ENCODE results near the gene SLC9A3.
A peak's percentile ranks its signal among the peaks of the same experiment; 100 is the strongest.

SLC9A3 gene

GRCh38 chr5:438481-438981, 85.7 kb downstream of the SLC9A3 start:
- DNase-seq, result no peak

- no peak for DNase-seq
Measured at GRCh38 chr5:437281-437771, 86.9 kb downstream of the SLC9A3 start.

DNA sequence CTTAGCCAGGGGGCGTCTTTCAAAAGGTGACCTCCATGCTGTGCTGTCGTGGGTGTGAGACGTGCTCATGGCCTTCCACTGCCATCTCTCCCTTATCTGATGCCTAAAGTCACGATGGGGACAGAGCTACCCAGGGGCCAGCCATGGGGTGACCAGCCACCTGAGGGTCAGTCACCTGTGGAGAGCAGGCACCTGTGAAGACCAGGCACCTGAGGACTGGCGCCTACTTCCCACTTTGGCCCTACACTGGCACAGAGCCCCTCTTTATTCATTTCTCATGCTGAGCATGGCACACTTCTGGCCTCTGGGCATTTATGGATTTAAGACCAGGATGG, 87.6 kb downstream of the SLC9A3 start:
- DNase-seq, result no peak

- DNase-seq, result no peak
Measured at GRCh38 chr5:435961-436640, 88.1 kb downstream of the SLC9A3 start.

- DNase-seq, result no peak
Measured at GRCh38 chr5:435156-435790, 89.0 kb downstream of the SLC9A3 start.

GRCh38 chr5:434443-435146, 89.7 kb downstream of the SLC9A3 start:
- DNase-seq, result no peak

DNA sequence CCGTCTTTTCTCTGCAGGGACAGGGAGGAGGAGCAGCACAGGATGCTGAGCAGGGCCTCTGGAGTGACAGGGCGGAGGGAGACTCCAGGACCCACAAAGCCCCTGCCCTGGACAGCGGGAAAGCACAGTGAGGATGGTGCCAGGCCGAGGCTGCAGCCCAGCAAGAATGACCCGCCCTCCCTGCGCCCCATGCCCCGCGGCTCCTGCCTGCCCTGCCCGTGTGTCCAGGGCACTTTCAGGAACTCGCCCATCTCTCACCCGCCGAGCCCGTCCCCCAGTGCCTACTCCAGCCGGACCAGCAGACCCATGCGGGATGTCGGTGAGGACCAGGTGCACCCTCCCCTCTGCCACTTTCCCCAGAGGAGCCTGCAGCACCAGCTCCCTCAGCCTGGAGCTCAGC, 90.4 kb downstream of the SLC9A3 start:
- DNase-seq, result no peak

DNA sequence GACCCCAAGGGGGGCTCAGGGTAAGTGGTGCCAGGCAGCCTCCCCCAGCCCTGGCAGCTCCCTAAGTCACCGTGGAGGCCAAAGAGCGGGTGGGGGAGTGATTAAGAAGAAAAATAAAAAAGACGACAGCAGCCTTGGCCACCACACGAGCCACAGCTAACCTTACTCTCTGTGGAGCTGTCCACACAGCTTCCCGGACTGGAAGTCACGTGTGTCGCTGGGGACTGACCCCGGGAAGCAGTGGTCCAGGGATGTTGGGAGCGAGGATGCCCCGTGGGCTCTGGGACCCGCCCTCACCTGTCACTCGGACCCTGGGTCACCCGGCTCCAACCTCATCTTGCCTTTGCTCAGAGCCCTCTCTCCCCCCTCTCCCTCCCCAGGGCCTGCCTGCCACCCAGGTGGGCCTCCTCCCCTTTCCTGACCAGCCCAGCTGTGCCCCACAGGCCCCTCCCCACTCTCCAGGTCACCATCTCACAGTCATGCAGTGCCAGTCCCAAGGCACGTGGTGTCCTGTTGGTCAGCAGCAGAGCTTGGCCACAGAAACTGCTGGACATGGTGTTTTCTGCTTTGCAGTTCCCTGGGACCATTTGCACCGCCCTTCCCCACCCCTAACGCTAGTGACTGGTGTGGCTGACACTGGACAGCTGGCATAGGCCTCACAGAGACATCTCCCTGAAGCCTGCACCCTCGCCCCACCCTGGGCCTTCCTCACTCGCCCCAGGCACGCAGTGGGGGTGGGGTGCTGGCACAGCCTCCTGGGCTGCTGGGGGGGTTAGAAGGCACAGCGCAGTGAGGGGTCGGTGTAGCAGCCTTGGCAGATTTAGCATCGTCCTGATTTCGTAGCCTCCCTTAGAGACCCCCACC, 91.1 kb downstream of the SLC9A3 start:
- DNase-seq, result no peak

GRCh38 chr5:432201-432927, 91.9 kb downstream of the SLC9A3 start:
- no peak for DNase-seq

GRCh38 chr5:431711-432050, 92.6 kb downstream of the SLC9A3 start:
- DNase-seq, result no peak

DNA sequence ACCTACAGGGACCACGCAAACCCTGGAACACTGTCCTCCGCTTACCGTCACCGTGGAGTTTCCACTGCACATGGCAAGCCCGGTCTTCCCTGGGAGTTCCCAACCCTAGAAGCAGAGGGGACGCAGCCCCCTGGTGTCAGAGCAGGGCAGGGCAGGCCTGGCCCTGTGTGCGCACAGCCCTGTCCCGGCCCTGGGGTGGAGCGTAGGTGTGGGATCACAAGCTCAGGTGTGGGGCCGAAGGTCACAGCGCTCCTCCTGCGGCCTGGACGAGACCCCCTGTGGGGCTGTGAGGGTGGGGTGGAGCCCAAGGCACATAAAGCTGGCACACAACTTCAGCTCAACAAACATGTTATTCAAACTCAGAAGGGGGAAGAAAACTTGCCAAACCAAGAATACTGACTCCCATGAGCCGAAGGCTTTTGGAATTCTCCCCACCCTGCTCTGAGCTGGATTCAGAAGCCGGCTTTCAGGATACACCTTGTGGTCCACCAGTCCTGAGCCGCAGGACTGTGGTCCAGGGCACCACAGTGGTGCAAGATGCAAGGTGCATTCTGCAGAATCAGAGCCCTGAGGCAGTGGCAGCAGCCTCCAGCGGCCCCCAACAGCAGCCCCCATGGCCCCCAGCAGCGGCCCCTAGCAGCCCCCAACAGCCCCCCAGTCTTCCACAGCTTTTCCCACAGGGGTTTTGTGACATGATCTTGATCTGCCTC, 93.1 kb downstream of the SLC9A3 start:
- DNase-seq, result no peak

- no peak for DNase-seq
Measured at GRCh38 chr5:430214-430925, 93.9 kb downstream of the SLC9A3 start.

DNA sequence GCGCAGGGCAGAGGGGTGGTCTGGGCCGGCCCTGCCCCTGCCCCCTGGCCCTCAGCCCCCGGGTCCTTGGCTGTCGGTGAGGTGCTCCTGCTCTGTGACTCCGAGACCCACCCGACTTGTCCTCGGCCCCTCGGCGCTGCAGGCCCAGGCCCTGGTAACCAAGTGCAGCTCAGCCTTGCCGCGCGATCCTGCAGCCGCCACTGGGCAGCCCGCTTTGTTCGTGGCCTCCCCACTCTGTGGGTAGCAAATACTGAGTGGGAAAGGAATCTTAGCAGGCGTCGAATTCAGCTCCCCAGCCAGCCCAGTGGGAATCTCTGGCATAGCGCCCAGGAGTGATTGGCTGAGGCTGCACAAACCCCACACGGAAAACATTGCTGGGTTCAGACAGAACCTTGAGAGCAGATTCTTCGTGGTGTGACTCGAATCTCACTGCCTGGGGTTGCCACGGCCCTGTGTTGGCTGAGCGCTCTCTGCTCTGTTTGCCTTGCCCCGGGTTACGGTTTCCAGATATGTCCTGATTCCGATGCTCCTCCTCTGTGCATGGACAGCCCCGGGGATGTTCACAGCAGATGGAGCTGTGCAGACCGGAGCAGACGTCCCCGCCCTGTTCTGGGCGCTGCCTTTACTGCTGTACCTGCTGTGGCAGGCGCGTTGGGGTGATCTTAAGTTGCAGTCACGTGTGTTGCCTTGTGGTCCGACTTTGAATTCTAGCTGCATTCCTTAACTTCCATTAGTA, 94.6 kb downstream of the SLC9A3 start:
- DNase-seq, result peak; percentile 13

DNA sequence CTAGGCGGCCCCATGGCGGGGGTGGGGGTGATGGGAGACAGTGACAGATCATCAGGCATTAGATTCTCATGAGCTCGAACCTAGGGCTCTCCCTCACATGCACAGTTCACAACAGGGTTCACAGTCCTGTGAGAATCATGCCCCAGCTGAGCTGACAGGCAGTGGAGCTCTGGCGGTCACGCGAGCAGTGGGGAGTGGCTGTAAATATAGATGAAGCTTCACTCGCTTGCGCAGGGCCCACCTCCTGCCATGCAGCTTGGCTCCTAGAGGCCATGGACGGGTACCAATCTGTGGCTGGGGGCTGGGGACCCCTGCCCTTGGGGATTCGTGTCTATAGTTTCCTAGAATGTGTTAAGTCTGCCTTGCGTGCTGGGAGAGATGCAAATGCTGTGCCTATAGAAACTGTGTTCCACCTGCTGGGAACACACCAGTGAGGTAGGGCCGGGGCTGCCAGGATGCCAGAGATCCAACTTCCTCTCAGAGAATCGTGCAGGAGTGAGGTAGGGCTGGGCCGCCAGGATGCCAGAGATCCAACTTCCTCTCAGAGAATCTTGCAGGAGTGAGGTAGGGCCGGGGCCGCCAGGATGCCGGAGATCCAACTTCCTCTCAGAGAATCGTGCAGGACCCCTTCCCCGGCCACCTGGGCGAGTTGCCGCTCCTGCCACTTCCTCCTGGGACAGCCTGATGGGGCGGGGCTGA, 95.3 kb downstream of the SLC9A3 start:
- no peak for DNase-seq

DNA sequence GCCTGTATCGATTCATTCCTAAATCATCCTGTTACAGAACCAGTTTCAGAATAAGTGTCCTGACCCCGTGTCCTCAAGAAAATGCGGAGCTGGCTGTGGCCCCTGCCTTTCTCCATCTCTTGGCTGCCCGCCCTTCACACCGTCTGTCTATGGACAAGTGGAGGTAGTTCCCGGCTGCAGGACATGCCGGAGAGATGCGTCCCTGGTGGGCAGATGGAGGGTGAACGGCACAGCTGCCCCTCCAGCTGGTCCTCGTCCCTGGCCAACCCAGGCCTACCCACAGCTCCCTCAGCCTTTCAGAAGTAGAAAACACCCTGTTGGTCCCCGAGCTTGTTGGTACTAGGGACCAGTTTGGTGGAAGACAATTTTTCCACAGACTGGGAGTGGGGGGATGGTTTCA, 96.0 kb downstream of the SLC9A3 start:
- no peak for DNase-seq

- no peak for DNase-seq
Measured at GRCh38 chr5:427415-428087, 96.7 kb downstream of the SLC9A3 start.

GRCh38 chr5:426392-426976, 97.8 kb downstream of the SLC9A3 start:
- DNase-seq, result no peak

GRCh38 chr5:425714-426113, 98.5 kb downstream of the SLC9A3 start:
- peak; percentile 77 for DNase-seq

Data from NCI-H1092 treated with DMSO at 0.1 percent for 48 hours (cell line).